Stimulated activated CD8-positive, alpha-beta memory T cell treated with anti-CD3 and anti-CD28 coated beads, Interleukin-4, amount 100 ng/mL, for 4 hours (primary cell): ENCODE data around the gene CCDC171.
"Not testable (repeated sequence)": the region's sequence is repeated elsewhere in the genome, so short reads cannot be mapped to it uniquely, and the experiment has no call there.

ENCODE experiments used
- DNase-seq, 2 donors: peaks; one replicate each; pipeline ENCODE4 v3.0.0-alpha.2; 2020; ENCODE audit warnings: low read depth in 2 of 2, low spot score in 1 of 2

The CCDC171 gene

GRCh38 chr9:15552636-15553527 lies at the start of gene CCDC171:
Gene CCDC171 (plus strand): TSS chr9:15553043. CDS start chr9:15564089, 11,046 bp downstream.
- DNase-seq = peak; percentile 54 to 72

GRCh38 chr9:15505921-15506320 lies 46.9 kb upstream of the CCDC171 start:
- no peak for DNase-seq

- DNase-seq = peak in 1 of 2 donors; percentile 36
Observed at GRCh38 chr9:15509931-15510788, 42.7 kb upstream of the CCDC171 start.

- peak; percentile 66 for DNase-seq
Observed at GRCh38 chr9:15510789-15511575, 41.9 kb upstream of the CCDC171 start, which contains the start of gene PSIP1. Gene PSIP1 (minus strand): TSS chr9:15510970. CDS start chr9:15510188, 782 bp downstream.

GRCh38 chr9:15512204-15512603 lies 40.6 kb upstream of the CCDC171 start:
- no peak for DNase-seq

- DNase-seq = no peak
Observed at GRCh38 chr9:15512889-15513288, 40.0 kb upstream of the CCDC171 start.

GRCh38 chr9:15513335-15513734 lies 39.5 kb upstream of the CCDC171 start:
- DNase-seq = no peak

- no peak for DNase-seq
Observed at GRCh38 chr9:15519831-15520230, 33.0 kb upstream of the CCDC171 start.

GRCh38 chr9:15521254-15521653 lies 31.6 kb upstream of the CCDC171 start:
- DNase-seq = no peak

GRCh38 chr9:15522130-15522755 lies 30.6 kb upstream of the CCDC171 start:
- no peak for DNase-seq

GRCh38 chr9:15524845-15525455 lies 27.9 kb upstream of the CCDC171 start:
- no peak for DNase-seq

GRCh38 chr9:15525958-15526357 lies 26.9 kb upstream of the CCDC171 start:
- no peak for DNase-seq

- DNase-seq = not testable (repeated sequence)
Observed at GRCh38 chr9:15527035-15527434, 25.8 kb upstream of the CCDC171 start.

GRCh38 chr9:15529566-15530324 lies 23.1 kb upstream of the CCDC171 start:
- no peak for DNase-seq

GRCh38 chr9:15531380-15531779 lies 21.5 kb upstream of the CCDC171 start:
- no peak for DNase-seq

GRCh38 chr9:15541872-15542271 lies 11.0 kb upstream of the CCDC171 start:
- DNase-seq = no peak

- DNase-seq = no peak
Observed at GRCh38 chr9:15542624-15543023, 10.2 kb upstream of the CCDC171 start.

- DNase-seq = no peak
Observed at GRCh38 chr9:15543047-15543813, 9.6 kb upstream of the CCDC171 start.

GRCh38 chr9:15549611-15550010 lies 3.2 kb upstream of the CCDC171 start:
- DNase-seq = no peak
